ENCODE data around the gene UBC. TPM values are rescaled to one million over a fixed set of nuclear protein-coding genes. Genes with fewer than 3 reads are reported as not detected.

Gene UBC
- total and polyA plus RNA-seq, 9 of the 15 experiments (the other 6 are each of a cell fraction or from before 2014, with no cell fraction given), result 533 to 1,153 (median 813) TPM

- TF ChIP-seq MCM2 (IDR thresholded peaks at IDR 0.05; ENCODE audit: low read depth), result no peak
- TF ChIP-seq MAFG (tag; conservative IDR thresholded peaks at IDR 0.05), result peak; percentile 42
- TF ChIP-seq ZNF407 (IDR thresholded peaks at IDR 0.05; ENCODE audit: low read depth), result peak; percentile 75
- TF ChIP-seq KAT2B (IDR thresholded peaks at IDR 0.05; ENCODE audit: low read depth, low read length), result no peak
- TF ChIP-seq ZFP91 (CRISPR knock-in tag; IDR thresholded peaks at IDR 0.05), result 0 out of 2 replicates have a peak, but pooled peaks have one; percentile 58
- TF ChIP-seq THRAP3 (IDR thresholded peaks at IDR 0.05; ENCODE audit: borderline replicate concordance), result no peak
- TF ChIP-seq TFE3 (CRISPR knock-in tag; IDR thresholded peaks at IDR 0.05), result 0 out of 2 replicates have a peak, but pooled peaks have one; percentile 2
- TF ChIP-seq YY1 (IDR thresholded peaks at IDR 0.05; ENCODE audit: borderline replicate concordance in 1 of 3, control insufficient read depth in 1 of 3, extremely low read depth in 1 of 3, insufficient read depth in 3 of 3, insufficient read length in 1 of 3, insufficient replicate concordance in 2 of 3, low read depth in 1 of 3, low read length in 2 of 3), result peak in 1 of 3 experiments; percentile 19
- TF ChIP-seq MXD1 (CRISPR knock-in tag; IDR thresholded peaks at IDR 0.05; ENCODE audit: borderline replicate concordance, poor library complexity, severe bottlenecking), result no peak
- TF ChIP-seq FOXO4 (CRISPR knock-in tag; IDR thresholded peaks at IDR 0.05), result no peak
Measured at GRCh38 chr12:124927201-124928094, 13.0 kb upstream of the UBC start (continued).

All from K562 (cell line).